GM12891 (cell line): Measurements from ENCODE around the gene THOP1.

Source experiments
- PAX5 ChIP-seq: IDR thresholded peaks from 2 replicates; pipeline ENCODE4 v1.6.1; 2011; ENCODE audit warnings: low read length, moderate library complexity, mild to moderate bottlenecking; ENCODE audit not compliant: insufficient read depth, severe bottlenecking
- POLR2A ChIP-seq: IDR thresholded peaks from 2 replicates; pipeline ENCODE4 v1.6.1; 2011; ENCODE audit warnings: low read depth, low read length, control low read depth
- POLR2AphosphoS5 ChIP-seq: IDR thresholded peaks from 2 replicates; pipeline ENCODE4 v1.6.1; 2011; ENCODE audit warnings: low read depth, low read length, control low read depth
- SPI1 ChIP-seq: IDR thresholded peaks from 2 replicates; pipeline ENCODE4 v1.6.1; 2011; ENCODE audit warnings: low read depth, low read length, control low read depth
- TAF1 ChIP-seq: IDR thresholded peaks from 2 replicates; pipeline ENCODE4 v1.6.1; 2011; ENCODE audit warnings: low read depth, low read length, control low read depth

DNA sequence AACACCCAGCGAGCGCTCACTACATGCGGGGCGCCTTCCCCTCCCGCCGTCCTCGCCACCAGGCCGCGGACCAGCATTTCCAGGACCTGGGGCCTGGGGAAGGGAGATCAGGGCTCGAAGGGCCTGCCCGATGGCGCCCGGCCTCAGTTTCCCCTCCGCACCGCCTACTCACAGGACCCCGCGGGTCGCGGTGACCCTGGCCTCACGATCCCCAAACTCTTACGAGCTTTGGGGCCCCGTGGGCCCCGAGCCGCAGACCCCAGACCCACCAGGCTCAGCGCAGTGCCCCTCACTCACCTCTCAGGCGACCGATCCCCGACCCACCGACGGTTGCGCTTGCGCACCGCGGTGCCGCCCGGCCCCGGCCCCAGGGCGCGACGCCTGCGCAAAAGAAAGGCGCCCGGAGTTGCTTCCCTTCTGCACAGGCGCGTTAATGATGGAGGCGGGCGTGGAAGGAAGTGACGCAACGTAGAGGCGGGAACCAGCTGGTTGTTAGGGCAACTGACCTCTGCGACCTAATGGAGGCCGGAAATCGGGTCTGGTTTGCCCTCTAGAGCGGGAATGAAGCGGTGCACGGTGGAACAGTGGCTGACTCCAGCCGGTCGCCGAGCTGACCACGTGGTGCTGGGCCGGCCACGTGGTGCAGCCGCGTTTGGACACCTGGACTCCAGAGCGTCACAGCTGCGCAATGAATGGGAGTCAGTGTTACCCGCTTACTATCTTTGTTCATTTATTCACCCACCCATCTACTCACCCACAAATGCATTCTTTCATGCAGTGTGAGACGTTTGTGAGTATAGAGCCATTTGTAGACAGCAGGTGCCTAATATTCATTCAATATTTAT, 2.1 kb upstream of the THOP1 start, which contains the start of gene SGTA:
- TF ChIP-seq TAF1 (peak; percentile 54), POLR2A (peak; percentile 59), SPI1 (peak; percentile 69), POLR2AphosphoS5 (no peak), PAX5 (peak; percentile 66)
